Transverse colon (tissue), 4 donors: Measurements from ENCODE around the gene MED31. TPM values are rescaled to one million over a fixed set of nuclear protein-coding genes. Genes with fewer than 3 reads are reported as not detected.

Source experiments
- DNase-seq: peaks from one replicate; pipeline ENCODE4 v3.0.0-alpha.2; 2019
- H3K27ac ChIP-seq, 4 donors: fragments of 200-600 bp; sonication (generic); 2 replicates each; pipeline ENCODE4 v1.5.1; 2016 to 2018; ENCODE audit warnings: inconsistent platforms in 4 of 4
- H3K27me3 ChIP-seq: fragments of 200-600 bp; sonication (generic); 2 replicates; pipeline ENCODE4 v1.5.1; 2017; ENCODE audit warnings: inconsistent platforms
- H3K36me3 ChIP-seq, 4 donors: fragments of 200-600 bp; sonication (generic); 2 replicates each; pipeline ENCODE4 v1.5.1; 2017 to 2019; ENCODE audit warnings: inconsistent platforms in 4 of 4
- H3K4me1 ChIP-seq, 4 donors: fragments of 200-600 bp; sonication (generic); 2 replicates each; pipeline ENCODE4 v1.5.1; 2017 to 2020; ENCODE audit warnings: inconsistent platforms in 4 of 4
- H3K4me3 ChIP-seq, 4 donors: fragments of 200-600 bp; sonication (generic); 1 replicate in 1 of 4; 2 replicates in 3 of 4; pipeline versions ENCODE4 v1.5.1 to v1.6.1; 2017 to 2019; ENCODE audit warnings: inconsistent platforms in 4 of 4
- H3K9me3 ChIP-seq, 2 donors: fragments of 200-600 bp; sonication (generic); 2 replicates each; pipeline ENCODE4 v1.5.1; 2017 to 2019; ENCODE audit warnings: inconsistent platforms in 2 of 2
- CTCF ChIP-seq, 5 experiments: fragments of 200-600 bp in 3 of 5; fragments of 450-650 bp in 2 of 5; sonication (generic) in 3 of 5; IDR thresholded peaks; 1 replicate in 2 of 5; 2 replicates in 3 of 5; pipeline ENCODE4 v1.5.1; 2016 to 2017; ENCODE audit warnings: antibody characterized with exemption in 5 of 5, inconsistent platforms in 3 of 5, mild to moderate bottlenecking in 2 of 5, moderate library complexity in 1 of 5
- EP300 ChIP-seq: sonication (generic); formaldehyde crosslinking; IDR thresholded peaks from one replicate; pipeline ENCODE4 v1.6.1; 2017; ENCODE audit warnings: antibody characterized with exemption, low read depth
- POLR2A ChIP-seq: fragments of 450-650 bp; IDR thresholded peaks from one replicate; pipeline ENCODE4 v1.6.1; 2016; ENCODE audit warnings: antibody characterized with exemption, mild to moderate bottlenecking, moderate library complexity
- POLR2AphosphoS5 ChIP-seq, 3 donors: sonication (generic); formaldehyde crosslinking; IDR thresholded peaks; one replicate each; pipeline ENCODE4 v1.6.1; 2016; ENCODE audit warnings: antibody characterized with exemption in 3 of 3
- WGBS, 2 donors: methylation state at CpG; one replicate each; pipeline ENCODE4 v1.1.5; 2018; ENCODE audit warnings: low coverage in 1 of 2; 5-methylcytosine and 5-hydroxymethylcytosine counted together
- in situ Hi-C, 4 donors: fragments of 200-750 bp; cut with MboI; loops; one replicate each; pipeline versions ENCODE4 v1.15.0 to v1.15.1; 2017; ENCODE audit warnings: low sequenced_read_pairs in 3 of 4, low pct_ligation_motif_present in 1 of 4, low pct_unique_long_range_greater_than_20kb in 1 of 4
- intact Hi-C: fragments of 100-400 bp; cut with DNase I; formaldehyde crosslinking; loops from one replicate; pipeline ENCODE4 v1.15.1; 2023; ENCODE audit warnings: low total_unique reads
- total RNA-seq, 4 donors: library from RNA; depleted of rRNA; stranded (reverse); fragments of >200 nt; gene quantifications; one replicate each; pipeline ENCODE4 v1.1.0, GENCODE V29; 2016

Gene MED31
- total RNA-seq, 4 donors from 2014 or later: 1.2 to 36.3 (median 5.9) TPM

- Histone ChIP-seq H3K36me3 (no peaks in the 10 kb centered on the region), H3K4me3 (no peak overlapping the region), H3K9me3 (no peaks in the 10 kb centered on the region), H3K4me1 (peaks cover 0 to 4% (median 2%) of the 10 kb centered on the region in 4 donors), H3K27ac (no peak overlapping the region), H3K27me3 (peaks cover 18% of the 10 kb centered on the region)
- no peak for DNase-seq
- WGBS, 2 donors: 80 to 88% methylated on average over 2 to 8 of the region's 8 CpGs
- in situ Hi-C loops: loop anchor here in 1 of 4 donors (25.0 kb wide), 1 partner anchor 342 kb away; the partner anchor contains the start of genes BCL6B and RNASEK
- intact Hi-C loops: no loop called here
- TF ChIP-seq POLR2A: no peak
- no peak for TF ChIP-seq EP300
- TF ChIP-seq CTCF (IDR thresholded peaks at IDR 0.05): no peak
- no peak for TF ChIP-seq POLR2AphosphoS5 (IDR thresholded peaks at IDR 0.05)
Observed at GRCh38 chr17:6670571-6670970, 19.2 kb upstream of the MED31 start.

- DNase-seq: no peak
- intact Hi-C loops: loop anchor here (10.0 kb wide), 1 partner anchor 175 kb away; no protein-coding TSS in a partner anchor
- no peaks in the 10 kb centered on the region for H3K9me3 ChIP-seq
- TF ChIP-seq POLR2A (no peak), POLR2AphosphoS5 (IDR thresholded peaks at IDR 0.05) (no peak), CTCF (IDR thresholded peaks at IDR 0.05) (no peak), EP300 (no peak)
- no peaks in the 10 kb centered on the region for H3K36me3 ChIP-seq
- peaks cover 0 to 4% (median 2%) of the 10 kb centered on the region in 4 donors for H3K4me1 ChIP-seq
- peaks cover 18% of the 10 kb centered on the region for H3K27me3 ChIP-seq
- in situ Hi-C loops: loop anchor here in 2 of 4 donors (10.0 to 25.0 kb wide), 3 partner anchors 175 to 343 kb away; partner anchors contain the start of genes BCL6B (in 1 of the 2) and RNASEK (in 1 of the 2)
- no peak overlapping the region for H3K27ac ChIP-seq
- no peak overlapping the region for H3K4me3 ChIP-seq
- WGBS, 2 donors: 67 to 77% methylated on average over 5 to 10 of the region's 10 CpGs
Observed at GRCh38 chr17:6669479-6670212, 18.2 kb upstream of the MED31 start.

- DNase-seq: no peak
- H3K4me3 ChIP-seq: no peak overlapping the region
- no peaks in the 10 kb centered on the region for H3K36me3 ChIP-seq
- in situ Hi-C loops (loop anchor here in 2 of 4 donors (10.0 to 25.0 kb wide), 3 partner anchors 176 to 343 kb away; partner anchors contain the start of genes BCL6B (in 1 of the 2) and RNASEK (in 1 of the 2)), intact Hi-C loops (loop anchor here (10.0 kb wide), 1 partner anchor 176 kb away; no protein-coding TSS in a partner anchor)
- no peak for TF ChIP-seq POLR2AphosphoS5 (IDR thresholded peaks at IDR 0.05)
- no peak for TF ChIP-seq POLR2A
- no peak for TF ChIP-seq CTCF (IDR thresholded peaks at IDR 0.05)
- no peak for TF ChIP-seq EP300
- H3K4me1 ChIP-seq: peaks cover 0 to 4% (median 2%) of the 10 kb centered on the region in 4 donors
- no peak overlapping the region for H3K27ac ChIP-seq
- H3K27me3 ChIP-seq: peaks cover 18% of the 10 kb centered on the region
- H3K9me3 ChIP-seq: no peaks in the 10 kb centered on the region
- 58% methylated on average over 11 to 14 of the region's 14 CpGs for WGBS, 2 donors
Observed at GRCh38 chr17:6668727-6669425, 17.5 kb upstream of the MED31 start.

DNA sequence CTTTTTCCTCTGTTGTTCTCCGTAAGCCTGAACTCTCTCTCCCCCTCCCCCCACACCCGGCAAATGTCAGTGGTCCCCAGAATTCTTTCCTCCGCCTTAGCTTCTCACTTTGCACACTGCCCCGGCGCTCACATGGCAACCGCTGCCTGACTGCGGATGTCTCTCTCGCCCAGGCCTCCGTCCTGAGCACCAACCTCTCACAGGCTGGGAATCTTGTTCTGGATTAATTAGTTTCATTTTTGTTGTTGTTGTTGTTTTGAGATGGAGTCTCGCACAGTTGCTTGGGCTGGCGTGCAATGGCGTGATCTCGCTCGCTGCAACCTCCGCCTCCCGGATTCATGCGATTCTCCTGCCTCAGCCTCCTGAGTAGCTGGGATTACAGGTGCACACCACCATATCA lies 16.8 kb upstream of the MED31 start:
- H3K4me3 ChIP-seq: no peak overlapping the region
- intact Hi-C loops: loop anchor here (10.0 kb wide), 1 partner anchor 177 kb away; no protein-coding TSS in a partner anchor
- H3K9me3 ChIP-seq: no peaks in the 10 kb centered on the region
- no peak overlapping the region for H3K27ac ChIP-seq
- 58 to 88% methylated on average over 3 to 17 of the region's 17 CpGs for WGBS, 2 donors
- H3K36me3 ChIP-seq: no peaks in the 10 kb centered on the region
- peaks cover 0 to 4% (median 2%) of the 10 kb centered on the region in 4 donors for H3K4me1 ChIP-seq
- no peak for TF ChIP-seq POLR2A
- TF ChIP-seq EP300: no peak
- TF ChIP-seq CTCF (IDR thresholded peaks at IDR 0.05): no peak
- TF ChIP-seq POLR2AphosphoS5 (IDR thresholded peaks at IDR 0.05): no peak
- no peak for DNase-seq
- in situ Hi-C loops: loop anchor here in 2 of 4 donors (10.0 to 25.0 kb wide), 3 partner anchors 177 to 344 kb away; partner anchors contain the start of genes BCL6B (in 1 of the 2) and RNASEK (in 1 of the 2)
- H3K27me3 ChIP-seq: peaks cover 18% of the 10 kb centered on the region
